Right lobe of liver (tissue), 4 donors: ENCODE results near the gene TRIM24.

Experiments used
- POLR2A ChIP-seq: fragments of 450-650 bp; IDR thresholded peaks from one replicate; pipeline ENCODE4 v1.6.1; 2017; ENCODE audit warnings: antibody characterized with exemption, mild to moderate bottlenecking
- TF ChIP-seq, protein P1 (sequence below), 4 donors: fragments of 200-600 bp in 3 of 4; fragments of 450-650 bp in 1 of 4; IDR thresholded peaks; one replicate each; pipeline versions ENCODE4 v1.5.1 to v1.8.0; 2016 to 2022; ENCODE audit warnings: antibody characterized with exemption in 4 of 4, mild to moderate bottlenecking in 2 of 4
- donor health status: DM: no; HTN: no; CAD: no.
- donor health status: DM: no; HTN: no; CAD: no.
- donor health status: DM: no; HTN: yes; CAD: no.

GRCh38 chr7:138559448-138559847, 99.4 kb downstream of the TRIM24 start:
- no peak for TF ChIP-seq POLR2A
- TF ChIP-seq, protein P1, sequence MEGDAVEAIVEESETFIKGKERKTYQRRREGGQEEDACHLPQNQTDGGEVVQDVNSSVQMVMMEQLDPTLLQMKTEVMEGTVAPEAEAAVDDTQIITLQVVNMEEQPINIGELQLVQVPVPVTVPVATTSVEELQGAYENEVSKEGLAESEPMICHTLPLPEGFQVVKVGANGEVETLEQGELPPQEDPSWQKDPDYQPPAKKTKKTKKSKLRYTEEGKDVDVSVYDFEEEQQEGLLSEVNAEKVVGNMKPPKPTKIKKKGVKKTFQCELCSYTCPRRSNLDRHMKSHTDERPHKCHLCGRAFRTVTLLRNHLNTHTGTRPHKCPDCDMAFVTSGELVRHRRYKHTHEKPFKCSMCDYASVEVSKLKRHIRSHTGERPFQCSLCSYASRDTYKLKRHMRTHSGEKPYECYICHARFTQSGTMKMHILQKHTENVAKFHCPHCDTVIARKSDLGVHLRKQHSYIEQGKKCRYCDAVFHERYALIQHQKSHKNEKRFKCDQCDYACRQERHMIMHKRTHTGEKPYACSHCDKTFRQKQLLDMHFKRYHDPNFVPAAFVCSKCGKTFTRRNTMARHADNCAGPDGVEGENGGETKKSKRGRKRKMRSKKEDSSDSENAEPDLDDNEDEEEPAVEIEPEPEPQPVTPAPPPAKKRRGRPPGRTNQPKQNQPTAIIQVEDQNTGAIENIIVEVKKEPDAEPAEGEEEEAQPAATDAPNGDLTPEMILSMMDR (IDR thresholded peaks at IDR 0.05), result no peak
